HG03095 (cell line): ENCODE measurements around the gene CTDSP2.
A peak's percentile ranks its signal among the peaks of the same experiment; 100 is the strongest.
"Not testable (repeated sequence)": the region's sequence is repeated elsewhere in the genome, so short reads cannot be mapped to it uniquely, and the experiment has no call there.

Experiments
- ATAC-seq: cut with Tn5 transposase; IDR thresholded peaks from one replicate; pipeline ENCODE4 v1.9.1; 2021; ENCODE audit warnings: moderate library complexity; ENCODE audit not compliant: unreplicated experiment

CTDSP2 gene

GRCh38 chr12:57783861-57784260 lies 62.7 kb downstream of the CTDSP2 start:
- ATAC-seq: no peak

DNA sequence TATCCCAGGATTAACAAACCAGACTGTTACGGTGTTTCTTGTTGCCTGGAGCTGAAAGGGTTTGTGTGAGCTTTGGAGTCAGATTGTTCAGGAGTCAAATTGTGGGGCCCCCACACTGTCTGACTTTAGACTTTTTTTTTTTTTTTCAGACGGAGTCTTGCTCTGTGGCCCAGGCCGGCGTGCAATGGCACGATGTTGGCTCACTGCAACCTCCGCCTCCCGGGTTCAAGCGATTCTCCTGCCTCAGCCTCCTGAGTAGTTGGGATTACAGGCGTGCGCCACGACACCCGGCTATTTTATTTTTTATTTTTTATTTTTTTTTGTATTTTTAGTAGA lies 63.1 kb downstream of the CTDSP2 start:
- ATAC-seq: no peak

DNA sequence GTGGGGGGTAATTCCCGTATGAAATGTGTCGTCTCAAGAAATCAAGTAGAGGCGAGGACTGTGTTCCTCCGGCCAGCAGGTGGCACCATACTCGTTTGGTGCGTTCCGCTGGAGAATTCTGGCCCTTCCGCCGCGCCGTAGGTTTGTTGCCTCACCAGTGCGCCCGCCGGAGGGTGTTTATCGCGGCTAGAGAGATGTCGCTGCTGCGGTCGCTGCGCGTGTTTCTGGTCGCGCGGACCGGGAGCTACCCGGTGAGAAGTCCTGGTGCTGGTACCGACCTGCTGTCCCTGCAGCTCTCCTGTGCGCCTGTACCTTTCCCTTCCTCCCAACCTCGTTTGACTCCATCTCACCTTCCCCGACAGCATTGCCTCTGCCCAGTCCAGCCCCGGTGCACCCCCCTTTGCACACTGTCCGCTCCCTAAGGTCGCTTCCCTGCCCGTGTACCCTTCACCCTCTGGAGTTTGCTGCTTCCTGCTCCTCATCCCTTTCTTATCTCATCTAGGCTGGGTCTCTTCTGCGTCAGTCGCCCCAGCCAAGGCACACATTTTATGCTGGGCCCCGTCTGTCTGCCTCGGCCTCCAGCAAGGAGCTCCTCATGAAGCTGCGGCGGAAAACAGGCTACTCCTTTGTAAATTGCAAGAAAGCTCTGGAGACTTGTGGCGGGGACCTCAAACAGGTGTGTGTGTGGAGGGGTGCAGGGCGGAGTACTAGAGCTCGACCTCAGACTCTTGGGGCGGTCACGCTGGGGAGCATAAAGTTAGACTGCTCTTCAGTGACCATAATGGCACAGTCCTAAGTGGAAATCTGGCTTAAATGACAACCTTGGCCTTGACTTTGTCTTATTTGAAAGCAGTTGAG lies 63.7 kb downstream of the CTDSP2 start, which contains the start of gene TSFM:
TSS of gene TSFM (plus strand) at position 180 of the 858 bp plus-strand sequence. CDS start at position 195, 15 bp downstream.
- ATAC-seq: peak; percentile 93

GRCh38 chr12:57782243-57782607 lies 64.3 kb downstream of the CTDSP2 start:
- no peak for ATAC-seq

- no peak for ATAC-seq
These were observed 64.7 kb downstream of the CTDSP2 start for GRCh38 chr12:57781801-57782200.

DNA sequence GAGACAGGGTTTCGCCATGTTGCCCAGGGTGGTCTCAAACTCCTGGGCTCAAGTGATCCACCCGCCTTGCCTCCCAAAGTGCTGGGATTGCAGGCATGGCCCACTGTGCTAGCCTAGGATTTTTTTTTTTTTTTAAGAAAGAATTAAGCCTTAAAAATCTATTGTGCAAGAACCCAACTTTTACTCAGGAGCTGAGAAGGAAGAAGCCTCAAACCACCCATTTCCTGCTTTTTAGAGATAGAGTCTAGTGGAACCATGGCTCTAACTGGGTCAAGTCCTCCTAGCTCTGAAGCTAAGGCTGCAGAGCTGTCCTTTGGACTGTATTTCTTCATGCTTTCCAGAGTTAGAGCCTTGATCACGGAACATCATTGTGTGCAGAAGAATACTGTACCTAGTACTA lies 65.3 kb downstream of the CTDSP2 start:
- no peak for ATAC-seq

- no peak for ATAC-seq
These were observed 66.1 kb downstream of the CTDSP2 start for GRCh38 chr12:57780284-57780897.

- ATAC-seq: no peak
These were observed 66.8 kb downstream of the CTDSP2 start for GRCh38 chr12:57779736-57780135.

GRCh38 chr12:57777911-57778310 lies 68.6 kb downstream of the CTDSP2 start:
- no peak for ATAC-seq

DNA sequence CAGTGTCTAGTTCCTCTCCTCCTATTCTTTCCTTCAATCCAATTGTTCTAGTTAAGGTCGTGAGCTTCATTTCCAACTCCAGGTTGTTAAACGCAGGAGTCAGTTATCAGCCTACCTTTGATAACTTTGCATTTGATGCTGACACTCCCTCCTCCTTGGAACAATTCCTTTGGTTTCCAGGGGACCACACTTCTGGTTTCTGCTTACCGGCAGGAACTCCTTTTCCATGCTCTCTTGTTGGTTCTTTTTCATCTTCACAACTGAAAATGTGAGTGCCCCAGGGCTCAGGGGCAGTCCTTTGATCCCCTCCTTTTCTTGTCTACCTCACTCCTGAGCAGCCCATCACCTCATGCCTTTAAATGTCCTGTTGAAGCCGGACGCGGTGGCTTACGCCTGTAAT lies 69.2 kb downstream of the CTDSP2 start:
- no peak for ATAC-seq

GRCh38 chr12:57776247-57776587 lies 70.3 kb downstream of the CTDSP2 start:
- no peak for ATAC-seq

DNA sequence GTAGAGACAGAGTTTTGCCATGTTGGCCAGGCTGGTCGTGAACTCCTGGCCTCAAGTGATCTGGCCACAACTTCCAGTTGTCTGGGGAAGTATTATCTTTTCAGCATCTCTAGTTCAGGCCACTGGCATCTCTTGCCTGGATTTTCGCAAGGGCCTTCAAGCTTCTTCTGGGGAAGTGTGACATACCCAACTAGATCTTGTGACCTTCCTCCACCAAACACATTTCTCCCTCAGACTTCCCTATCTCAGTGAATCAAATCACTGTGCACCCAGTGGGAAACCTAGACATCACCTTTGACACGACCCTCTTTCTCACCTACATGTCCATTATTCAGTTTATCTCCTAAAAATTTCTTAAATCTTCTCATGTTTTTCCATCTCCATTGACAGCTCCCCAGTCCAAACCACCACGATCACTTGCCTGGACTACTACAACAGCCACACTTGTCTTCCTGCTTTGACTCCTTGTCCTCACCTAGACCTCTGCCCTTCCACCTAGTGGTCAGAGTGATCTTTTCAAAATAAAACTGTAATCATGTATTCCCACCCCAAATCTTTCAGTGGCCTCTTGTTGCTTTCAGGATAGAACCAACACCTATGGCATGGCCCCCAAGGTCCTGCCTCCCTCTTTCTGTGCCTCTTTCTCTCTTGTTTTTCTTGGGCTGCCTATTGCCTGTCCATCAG lies 70.8 kb downstream of the CTDSP2 start:
- no peak for ATAC-seq

GRCh38 chr12:57775044-57775443 lies 71.5 kb downstream of the CTDSP2 start:
- no peak for ATAC-seq

DNA sequence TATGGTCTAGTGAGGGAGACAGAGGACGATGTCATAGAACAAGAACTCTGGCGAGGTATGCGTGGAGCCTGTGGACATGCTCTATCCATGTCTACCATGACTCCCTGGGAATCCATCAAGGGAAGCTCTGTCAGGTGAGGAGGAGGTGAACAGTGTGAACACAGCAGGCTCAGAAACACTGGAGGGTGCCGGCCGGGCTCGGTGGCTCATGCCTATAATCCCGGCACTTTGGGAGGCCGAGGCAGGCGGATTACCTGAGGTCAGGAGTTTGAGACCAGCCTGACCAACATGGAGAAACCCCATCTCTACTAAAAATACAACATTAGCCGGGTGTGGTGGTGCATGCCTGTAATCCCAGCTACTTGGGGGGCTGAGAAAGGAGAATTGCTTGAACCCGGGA lies 71.9 kb downstream of the CTDSP2 start:
- not testable (repeated sequence) for ATAC-seq

GRCh38 chr12:57772429-57773322 lies 73.9 kb downstream of the CTDSP2 start, which contains the start of gene EEF1AKMT3:
Gene EEF1AKMT3, plus strand, starts transcription at chr12:57772614. Its CDS starts 111 bp downstream, at chr12:57772725.
- peak; percentile 27 for ATAC-seq

- peak; percentile 72 for ATAC-seq
These were observed 74.6 kb downstream of the CTDSP2 start, which contains the start of gene METTL1 for GRCh38 chr12:57771873-57772428. Gene METTL1, minus strand, starts transcription at chr12:57772105. Its CDS starts 22 bp downstream, at chr12:57772083.

GRCh38 chr12:57771236-57771872 lies 75.2 kb downstream of the CTDSP2 start:
- ATAC-seq: peak; percentile 72

DNA sequence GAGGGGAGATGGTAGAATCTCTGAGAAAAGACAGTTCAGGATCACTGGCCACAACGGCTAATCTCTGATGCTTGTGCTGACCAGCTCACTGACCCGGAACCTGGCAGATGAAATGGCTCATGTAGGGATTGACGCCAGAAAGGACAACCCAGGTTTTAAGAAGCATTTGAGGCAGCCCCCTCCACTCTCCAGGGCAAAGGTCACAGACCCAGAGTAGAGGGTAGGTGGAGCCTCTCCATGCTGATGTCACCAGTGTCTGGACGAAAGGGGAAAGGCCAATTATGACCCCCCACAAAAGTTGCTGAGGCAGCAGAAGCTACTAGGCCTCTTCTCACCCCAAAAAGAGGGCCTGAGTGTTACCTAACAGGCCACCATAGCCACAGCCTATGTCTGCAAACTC lies 75.8 kb downstream of the CTDSP2 start:
- no peak for ATAC-seq
